CMK (cell line): Measurements from ENCODE around the gene PTPRM.

Experiments
- DNase-seq: peaks from one replicate; pipeline ENCODE4 v3.0.0-alpha.2; 2010; ENCODE audit warnings: low read depth

PTPRM gene

GRCh38 chr18:8400825-8401224 is 833.7 kb downstream of the PTPRM start:
- DNase-seq: no peak

- no peak for DNase-seq
Observed at GRCh38 chr18:8401606-8402005, 834.5 kb downstream of the PTPRM start.

DNA sequence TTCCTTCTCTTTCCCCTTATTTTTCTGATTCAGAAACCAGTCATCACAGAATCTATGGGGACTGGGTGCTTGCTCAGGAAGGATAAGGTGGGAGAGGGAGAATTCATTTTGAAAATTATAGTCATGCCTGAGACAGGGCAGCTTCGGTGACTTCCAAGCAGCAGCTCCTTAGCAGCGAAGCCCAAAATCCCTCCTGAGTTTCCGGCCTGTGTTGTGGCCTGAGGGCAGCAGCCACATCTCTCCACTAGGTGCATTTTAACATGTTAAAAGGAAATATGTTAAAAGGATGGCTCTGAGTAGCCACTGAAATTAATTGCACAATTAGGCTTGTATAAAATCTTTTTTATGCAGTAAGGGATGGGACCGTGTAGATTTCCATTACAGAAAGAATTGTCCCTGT is 835.1 kb downstream of the PTPRM start:
- no peak for DNase-seq

DNA sequence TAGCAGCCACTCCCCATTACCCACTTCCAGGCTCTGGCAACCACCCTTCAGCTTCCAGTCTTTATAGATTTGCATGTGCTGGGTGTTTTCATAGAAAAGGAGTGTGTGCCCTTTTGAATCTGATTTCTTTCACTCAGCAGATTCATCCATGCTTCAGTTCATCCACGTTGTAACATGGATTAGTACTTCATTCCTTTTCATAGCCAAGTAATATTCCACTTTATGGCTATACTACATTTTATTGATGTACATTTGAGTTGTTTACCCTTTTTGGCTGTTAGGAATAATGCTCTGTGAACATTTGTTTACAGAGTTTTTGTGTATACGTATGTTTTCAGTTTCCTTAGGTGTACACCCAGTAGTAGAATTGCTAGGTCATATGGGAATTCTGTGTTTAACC is 836.6 kb downstream of the PTPRM start:
- no peak for DNase-seq

DNA sequence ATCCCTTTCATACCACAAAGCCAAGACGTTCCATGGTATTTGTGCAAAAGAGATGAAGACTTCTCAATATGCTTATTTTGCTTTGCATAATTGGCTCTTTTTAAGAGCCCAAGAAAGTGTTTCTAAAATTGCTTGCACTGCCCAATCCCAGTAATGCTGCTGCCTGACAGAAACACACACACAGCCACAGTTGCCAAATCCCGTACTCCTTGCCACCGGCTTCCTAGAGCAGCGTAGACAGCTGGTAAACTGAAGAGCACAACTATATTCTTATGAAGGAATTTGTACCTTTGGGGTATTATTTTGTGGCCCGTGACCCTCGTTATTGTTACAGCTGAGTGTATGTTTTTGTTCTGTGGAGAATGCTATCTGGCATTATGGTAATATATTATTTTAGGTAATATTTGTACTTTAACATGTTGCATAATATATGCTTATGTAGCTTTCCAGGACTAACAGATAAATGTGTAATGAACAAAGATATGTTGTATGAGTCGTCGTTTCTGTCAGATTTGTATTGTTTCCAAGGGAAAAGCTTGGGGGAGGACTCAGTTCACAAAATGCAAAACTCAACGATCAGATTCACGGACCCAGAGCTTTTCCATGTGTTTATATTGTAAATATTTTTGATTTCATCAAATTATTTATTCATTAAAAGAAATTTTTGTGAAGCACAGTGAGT is 839.2 kb downstream of the PTPRM start:
- DNase-seq: no peak

DNA sequence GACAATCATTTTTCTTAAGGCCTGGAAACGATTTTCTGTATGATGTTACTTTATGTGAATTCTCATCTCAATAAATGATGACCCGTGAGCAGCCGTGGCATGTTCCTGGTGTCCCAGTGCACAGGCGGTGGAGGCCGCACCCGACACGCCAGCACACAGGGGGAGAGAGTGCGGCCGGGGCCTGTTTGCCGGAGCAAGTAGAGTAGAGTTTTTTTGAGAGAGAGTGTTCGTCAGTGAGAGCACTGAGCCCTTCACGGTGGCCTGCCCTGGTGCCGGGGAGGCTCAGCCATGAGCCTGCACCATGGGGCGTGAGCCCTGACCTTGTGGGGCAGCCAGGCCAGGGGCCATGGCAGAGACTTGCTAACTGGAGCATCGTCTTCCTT is 839.7 kb downstream of the PTPRM start:
- no peak for DNase-seq

DNA sequence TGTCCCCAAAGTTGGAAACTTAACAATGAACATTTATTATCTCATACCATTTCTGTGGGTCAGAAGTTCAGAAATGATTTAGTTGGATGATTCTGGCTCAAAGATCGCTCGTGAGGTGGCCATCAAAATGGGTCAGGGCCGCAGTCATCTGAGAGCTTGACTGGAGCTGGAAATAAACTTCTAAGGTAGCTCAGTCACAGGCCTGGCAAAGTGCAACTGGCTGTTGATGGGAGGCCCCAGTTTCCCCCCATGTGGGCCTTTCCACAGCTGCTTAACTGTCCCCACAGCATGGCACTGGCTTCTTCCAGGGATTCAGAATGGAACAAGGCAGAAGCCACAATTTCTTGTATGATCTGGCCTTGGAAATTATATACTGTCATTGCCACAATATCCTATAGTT is 842.0 kb downstream of the PTPRM start:
- DNase-seq: no peak

GRCh38 chr18:8411492-8411891 is 844.4 kb downstream of the PTPRM start:
- DNase-seq: no peak

- no peak for DNase-seq
Observed at GRCh38 chr18:8412117-8412516, 845.0 kb downstream of the PTPRM start.

GRCh38 chr18:8413189-8413588 is 846.1 kb downstream of the PTPRM start:
- no peak for DNase-seq

DNA sequence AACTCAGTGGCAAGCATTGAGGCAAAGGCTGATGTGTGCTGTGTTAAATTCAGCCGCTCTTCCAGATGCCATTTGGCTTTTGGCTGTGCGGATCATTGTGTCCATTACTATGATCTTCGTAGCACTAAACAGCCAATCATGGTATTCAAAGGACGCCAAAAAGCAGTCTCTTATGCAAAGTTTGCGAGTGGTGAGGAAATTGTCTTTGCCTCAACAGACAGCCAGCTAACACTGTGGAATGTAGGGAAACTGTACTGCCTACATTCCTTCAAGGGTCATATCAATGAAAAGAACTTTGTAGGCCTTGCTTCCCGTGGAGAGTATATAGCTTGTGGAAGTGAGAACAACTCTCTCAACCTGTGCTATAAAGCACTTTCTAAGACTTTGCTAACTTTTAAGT is 846.6 kb downstream of the PTPRM start:
- DNase-seq: no peak

- no peak for DNase-seq
Observed at GRCh38 chr18:8416212-8417019, 849.3 kb downstream of the PTPRM start.

- no peak for DNase-seq
Observed at GRCh38 chr18:8422391-8422790, 855.3 kb downstream of the PTPRM start.

DNA sequence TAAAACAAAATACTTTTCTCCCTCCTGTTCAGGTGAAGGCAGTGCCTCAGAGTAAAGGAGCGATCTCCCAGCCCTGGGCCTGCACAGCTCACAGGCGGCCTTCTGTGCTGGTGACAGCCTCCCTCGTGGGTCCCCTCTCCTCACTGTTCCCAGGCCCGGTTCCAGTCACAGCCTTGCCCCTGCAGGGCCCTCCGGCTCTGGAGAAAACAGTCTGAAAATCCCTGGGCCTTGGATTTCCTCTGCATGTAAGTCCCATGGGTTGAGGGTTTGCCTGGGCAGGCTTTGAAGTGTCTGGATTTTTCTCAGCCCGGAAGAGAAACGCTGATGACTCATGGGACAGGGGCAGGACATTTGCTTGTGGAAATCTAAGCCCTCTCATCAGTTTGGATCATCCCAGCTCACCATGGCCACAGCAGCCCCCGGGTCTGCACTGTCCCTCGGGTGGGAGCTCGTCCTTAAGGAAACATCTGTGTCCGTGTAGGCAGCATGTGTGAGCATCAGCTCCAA is 856.0 kb downstream of the PTPRM start:
- DNase-seq: no peak

- no peak for DNase-seq
Observed at GRCh38 chr18:8424481-8424880, 857.4 kb downstream of the PTPRM start.

DNA sequence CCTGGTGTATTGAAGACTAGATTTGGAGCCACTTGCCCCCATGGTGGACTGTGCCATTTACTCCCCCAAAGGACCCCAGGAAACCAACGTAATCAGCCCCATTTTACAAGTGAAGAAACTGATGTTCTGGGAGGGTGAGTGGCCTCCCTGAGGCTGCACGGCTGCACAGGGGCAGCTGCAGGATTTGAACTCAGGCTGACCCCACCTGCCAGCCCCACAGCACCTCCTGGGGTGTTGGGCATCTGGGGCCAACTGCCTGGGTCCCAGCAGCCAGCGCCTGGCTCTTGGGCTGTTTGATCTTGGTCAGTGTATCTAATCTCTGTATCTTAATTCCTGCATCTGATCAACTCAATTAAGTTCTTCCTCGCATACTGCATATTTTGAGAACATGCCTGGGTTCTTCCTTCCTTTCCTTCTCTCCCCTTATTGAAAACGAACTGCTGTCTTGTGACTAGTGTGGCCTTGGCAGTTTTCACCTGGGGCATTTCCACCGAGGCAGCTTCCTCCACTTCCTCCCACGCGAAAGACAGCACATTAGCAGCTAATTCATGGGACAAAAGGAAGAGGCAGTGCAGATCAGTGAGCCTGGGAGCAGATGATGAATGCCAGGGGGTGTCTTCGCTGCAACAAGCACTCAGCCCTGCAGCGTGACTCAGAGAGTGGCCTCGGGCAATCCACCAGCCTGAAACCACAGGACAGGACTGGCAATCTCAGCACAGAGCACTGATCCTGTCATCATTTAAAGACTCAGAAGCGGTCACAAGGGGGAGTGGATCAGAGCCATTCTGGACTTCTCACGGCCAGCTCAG is 858.0 kb downstream of the PTPRM start:
- no peak for DNase-seq

GRCh38 chr18:8426401-8426800 is 859.3 kb downstream of the PTPRM start:
- DNase-seq: no peak

DNA sequence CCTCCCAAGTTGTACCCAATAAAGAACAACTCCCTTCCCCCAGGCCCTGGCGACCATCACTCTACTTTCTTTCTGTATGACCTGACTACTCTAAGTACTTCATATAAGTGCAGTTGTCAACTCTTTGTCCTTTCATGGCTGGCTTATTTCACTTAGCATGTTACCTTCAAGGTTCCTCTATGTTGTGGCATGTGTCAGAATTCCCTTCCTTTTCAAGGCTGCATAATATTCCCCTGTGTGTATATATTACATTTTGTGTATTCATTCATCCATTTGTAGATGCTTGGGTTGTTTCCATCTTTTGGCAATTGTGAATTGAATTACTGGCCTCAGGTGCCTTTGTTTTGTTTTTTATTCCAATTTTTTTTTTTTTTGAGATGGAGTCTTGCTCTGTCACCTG is 860.2 kb downstream of the PTPRM start:
- no peak for DNase-seq

GRCh38 chr18:8428951-8429350 is 861.8 kb downstream of the PTPRM start:
- no peak for DNase-seq

GRCh38 chr18:8431036-8431435 is 863.9 kb downstream of the PTPRM start:
- DNase-seq: no peak

GRCh38 chr18:8433323-8433722 is 866.2 kb downstream of the PTPRM start:
- no peak for DNase-seq

- no peak for DNase-seq
Observed at GRCh38 chr18:8433771-8434170, 866.7 kb downstream of the PTPRM start.

DNA sequence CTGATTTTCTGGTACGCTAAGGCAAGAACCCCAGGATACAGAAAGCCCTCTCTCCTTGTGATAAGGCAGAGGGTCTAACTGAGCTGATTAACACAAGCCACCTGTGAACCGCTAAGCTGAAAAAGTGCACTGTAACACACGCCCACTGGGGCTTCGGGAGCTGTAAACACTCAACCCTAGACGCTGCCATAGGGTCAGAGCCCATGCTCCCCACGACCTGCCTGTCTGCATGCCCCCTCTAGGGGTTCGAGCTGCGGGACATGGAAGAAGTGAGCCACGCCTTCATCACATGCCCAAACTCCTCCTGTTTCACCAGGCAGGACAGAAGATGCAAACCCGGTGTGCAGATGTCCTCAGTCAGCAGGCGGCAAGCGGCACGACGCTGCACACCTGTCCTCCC is 868.3 kb downstream of the PTPRM start:
- no peak for DNase-seq
